ENCODE measurements around the gene LRRC49.

LRRC49 gene

GRCh38 chr15:70967646-70968045, 75.0 kb downstream of the LRRC49 start:
- no peaks in the 10 kb centered on the region for H3K36me3 ChIP-seq (ENCODE audit: insufficient read depth, low read length)
- H2AFZ ChIP-seq (ENCODE audit: low read length) = no peak overlapping the region
- no peak overlapping the region for H3K9ac ChIP-seq (ENCODE audit: low read depth, low read length, poor library complexity, severe bottlenecking)
- no peak for TF ChIP-seq CTCF (conservative IDR thresholded peaks at IDR 0.05; ENCODE audit: low read length)
- TF ChIP-seq EZH2phosphoT487 (IDR thresholded peaks at IDR 0.05; ENCODE audit: borderline replicate concordance) = no peak
- no peaks in the 10 kb centered on the region for H3K9me2 ChIP-seq (replicated peaks; ENCODE audit: low read depth, low read length)
- H3K4me3 ChIP-seq (ENCODE audit: low read length, poor library complexity, severe bottlenecking) = no peak overlapping the region
- H3F3A ChIP-seq (ENCODE audit: low read depth) = no peaks in the 10 kb centered on the region
- H3K9me3 ChIP-seq (ENCODE audit: insufficient read depth, low read depth, low read length) = no peaks in the 10 kb centered on the region
- H3K27me3 ChIP-seq (ENCODE audit: insufficient read depth, low read length, poor library complexity, severe bottlenecking) = no peaks in the 10 kb centered on the region
- no peaks in the 10 kb centered on the region for H4K20me1 ChIP-seq (ENCODE audit: insufficient read depth, low read length, poor library complexity, severe bottlenecking)
- H3K4me2 ChIP-seq (ENCODE audit: low read depth, low read length, poor library complexity, severe bottlenecking) = no peak overlapping the region
- no peaks in the 10 kb centered on the region for H3K79me2 ChIP-seq (ENCODE audit: insufficient read depth, low read length)
- no peaks in the 10 kb centered on the region for H3K4me1 ChIP-seq (ENCODE audit: insufficient read depth, low read length, poor library complexity, severe bottlenecking)

GRCh38 chr15:70974004-70974832, 81.6 kb downstream of the LRRC49 start:
- Histone ChIP-seq H2AFZ (ENCODE audit: low read length) (no peak overlapping the region), H3K9me3 (ENCODE audit: insufficient read depth, low read depth, low read length) (no peaks in the 10 kb centered on the region), H3K36me3 (ENCODE audit: insufficient read depth, low read length) (no peaks in the 10 kb centered on the region), H3F3A (ENCODE audit: low read depth) (no peaks in the 10 kb centered on the region), H4K20me1 (ENCODE audit: insufficient read depth, low read length, poor library complexity, severe bottlenecking) (no peaks in the 10 kb centered on the region), H3K4me1 (ENCODE audit: insufficient read depth, low read length, poor library complexity, severe bottlenecking) (no peaks in the 10 kb centered on the region), H3K79me2 (ENCODE audit: insufficient read depth, low read length) (no peaks in the 10 kb centered on the region), H3K9ac (ENCODE audit: low read depth, low read length, poor library complexity, severe bottlenecking) (no peak overlapping the region), H3K9me2 (replicated peaks; ENCODE audit: low read depth, low read length) (no peaks in the 10 kb centered on the region), H3K27me3 (ENCODE audit: insufficient read depth, low read length, poor library complexity, severe bottlenecking) (no peaks in the 10 kb centered on the region), H3K4me3 (ENCODE audit: low read length, poor library complexity, severe bottlenecking) (no peak overlapping the region), H3K4me2 (ENCODE audit: low read depth, low read length, poor library complexity, severe bottlenecking) (no peak overlapping the region)
- no peak for TF ChIP-seq EZH2phosphoT487 (IDR thresholded peaks at IDR 0.05; ENCODE audit: borderline replicate concordance)
- peak; percentile 44 for TF ChIP-seq CTCF (conservative IDR thresholded peaks at IDR 0.05; ENCODE audit: low read length)

GRCh38 chr15:70976851-70977250, 84.2 kb downstream of the LRRC49 start:
- Histone ChIP-seq H3K4me3 (ENCODE audit: low read length, poor library complexity, severe bottlenecking) (no peak overlapping the region), H4K20me1 (ENCODE audit: insufficient read depth, low read length, poor library complexity, severe bottlenecking) (no peaks in the 10 kb centered on the region), H3K4me1 (ENCODE audit: insufficient read depth, low read length, poor library complexity, severe bottlenecking) (no peaks in the 10 kb centered on the region), H3K79me2 (ENCODE audit: insufficient read depth, low read length) (no peaks in the 10 kb centered on the region), H3F3A (ENCODE audit: low read depth) (no peaks in the 10 kb centered on the region), H3K4me2 (ENCODE audit: low read depth, low read length, poor library complexity, severe bottlenecking) (no peak overlapping the region), H3K9me2 (replicated peaks; ENCODE audit: low read depth, low read length) (no peaks in the 10 kb centered on the region), H3K9ac (ENCODE audit: low read depth, low read length, poor library complexity, severe bottlenecking) (no peak overlapping the region), H3K9me3 (ENCODE audit: insufficient read depth, low read depth, low read length) (no peaks in the 10 kb centered on the region), H2AFZ (ENCODE audit: low read length) (no peak overlapping the region), H3K27me3 (ENCODE audit: insufficient read depth, low read length, poor library complexity, severe bottlenecking) (no peaks in the 10 kb centered on the region), H3K36me3 (ENCODE audit: insufficient read depth, low read length) (no peaks in the 10 kb centered on the region)
- TF ChIP-seq CTCF (conservative IDR thresholded peaks at IDR 0.05; ENCODE audit: low read length) = no peak
- no peak for TF ChIP-seq EZH2phosphoT487 (IDR thresholded peaks at IDR 0.05; ENCODE audit: borderline replicate concordance)

Measured in Loucy (cell line).